H1 (cell line): ENCODE measurements around the gene ST6GALNAC3.

Experiments used
- CEBPB ChIP-seq: IDR thresholded peaks from 2 replicates; pipeline ENCODE4 v1.6.1; 2012; ENCODE audit warnings: low read depth, low read length
- CHD2 ChIP-seq: IDR thresholded peaks from 2 replicates; pipeline ENCODE4 v1.6.1; 2012; ENCODE audit warnings: low read length, improper control_type of control experiment
- CTCF ChIP-seq, 3 experiments: IDR thresholded peaks; 1 replicate in 2 of 3; 2 replicates in 1 of 3; pipeline versions ENCODE4 v1.5.1 to v1.6.1; 2011; ENCODE audit warnings: low read length in 3 of 3, mild to moderate bottlenecking in 3 of 3, inconsistent platforms in 2 of 3, low read depth in 1 of 3, moderate library complexity in 1 of 3; ENCODE audit not compliant: insufficient read depth in 1 of 3; ENCODE audit errors: control extremely low read depth in 1 of 3
- EZH2 ChIP-seq: fragments of 200-600 bp; sonication (generic); IDR thresholded peaks from 2 replicates; pipeline ENCODE4 v1.7.1; 2012; ENCODE audit warnings: low read depth, mild to moderate bottlenecking, moderate library complexity, low read length, inconsistent platforms; ENCODE audit not compliant: severe bottlenecking
- RFX5 ChIP-seq: IDR thresholded peaks from 2 replicates; pipeline ENCODE4 v1.6.1; 2011; ENCODE audit warnings: low read depth, low read length, improper control_type of control experiment, borderline replicate concordance

GRCh38 chr1:76377247-76377646 is 302.7 kb downstream of the ST6GALNAC3 start:
- TF ChIP-seq CTCF (IDR thresholded peaks at IDR 0.05; ENCODE audit: control extremely low read depth in 1 of 3, insufficient read depth in 1 of 3, low read depth in 1 of 3, low read length in 3 of 3) (no peak), CEBPB (no peak), EZH2 (no peak), CHD2 (no peak), RFX5 (no peak)
